RWPE1 (cell line): Measurements from ENCODE around the gene MGME1.

Source experiments
- CTCF ChIA-PET: fragments of 350-600 bp; sonication (Branson Sonifier 250); formaldehyde crosslinking; extraction: SDS; loops from one replicate; lab custom pipeline; 2021; lab: Yijun Ruan, JAX
- POLR2A ChIA-PET: fragments of 400-600 bp; formaldehyde crosslinking; extraction: SDS; loops from one replicate; lab custom pipeline; 2020; ENCODE audit warnings: antibody characterized with exemption; ENCODE audit not compliant: low non-redundant PET; lab: Yijun Ruan, JAX
- DNase-seq: peaks from one replicate; pipeline ENCODE4 v3.0.0; 2012; ENCODE audit warnings: low spot score
- H3K27ac ChIP-seq: fragments of 450-650 bp; 2 replicates; pipeline ENCODE4 v1.5.1; 2017
- CTCF ChIP-seq: fragments of 450-650 bp; conservative IDR thresholded peaks from 2 replicates; pipeline ENCODE4 v1.5.1; 2017; ENCODE audit warnings: low read depth, mild to moderate bottlenecking

MGME1 gene

DNA sequence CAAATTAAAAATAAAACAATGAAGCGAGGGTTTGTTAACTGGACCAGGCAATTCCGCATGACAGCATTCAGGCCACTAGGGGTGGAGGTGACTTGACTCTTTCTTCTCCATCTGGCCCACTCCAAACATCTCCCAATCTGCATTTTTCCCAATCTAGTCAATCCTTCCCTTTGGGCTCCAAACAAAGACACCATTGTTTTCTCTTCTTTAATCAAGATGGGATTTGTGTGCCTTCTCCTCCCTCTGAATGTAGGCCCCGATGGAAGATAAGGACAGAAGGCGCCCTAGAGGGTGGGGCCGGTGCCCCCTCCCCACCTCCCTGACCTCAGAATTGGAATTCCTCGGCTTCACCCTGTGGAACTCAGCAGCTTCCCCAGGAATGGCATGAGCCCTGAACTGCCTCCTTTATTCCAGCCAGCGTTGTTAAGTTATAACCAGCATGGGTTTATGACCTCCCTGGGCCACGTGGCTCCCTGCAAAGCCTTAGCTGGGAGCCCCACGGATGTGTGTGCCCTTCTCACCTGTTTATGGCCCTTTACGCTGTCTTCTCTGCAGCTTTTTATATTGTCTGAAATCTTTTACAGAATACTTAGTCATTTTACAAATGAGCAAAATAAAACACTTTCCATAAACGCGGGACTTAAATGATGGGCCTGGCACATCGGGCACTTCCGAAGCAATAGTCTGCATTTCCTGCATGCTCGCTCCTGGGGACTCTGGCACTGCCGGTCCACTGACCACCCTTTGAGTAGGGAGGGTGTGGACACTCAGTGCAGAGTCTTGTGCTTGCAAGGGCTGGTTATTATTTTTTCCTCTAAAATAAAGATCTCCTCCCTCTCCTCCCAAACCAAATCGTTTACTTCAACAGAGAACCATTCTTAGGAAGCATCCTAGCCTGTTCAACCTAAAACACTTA lies 64.4 kb downstream of the MGME1 start:
- ChIA-PET POLR2A (no interaction called here), CTCF (interaction anchor here (0.7 to 1.0 kb wide), 2 partner anchors 9 to 55 kb away, joined by 3 read pairs; no protein-coding TSS in a partner anchor)
- H3K27ac ChIP-seq = no peak overlapping the region
- no peak for DNase-seq
- no peak for TF ChIP-seq CTCF

DNA sequence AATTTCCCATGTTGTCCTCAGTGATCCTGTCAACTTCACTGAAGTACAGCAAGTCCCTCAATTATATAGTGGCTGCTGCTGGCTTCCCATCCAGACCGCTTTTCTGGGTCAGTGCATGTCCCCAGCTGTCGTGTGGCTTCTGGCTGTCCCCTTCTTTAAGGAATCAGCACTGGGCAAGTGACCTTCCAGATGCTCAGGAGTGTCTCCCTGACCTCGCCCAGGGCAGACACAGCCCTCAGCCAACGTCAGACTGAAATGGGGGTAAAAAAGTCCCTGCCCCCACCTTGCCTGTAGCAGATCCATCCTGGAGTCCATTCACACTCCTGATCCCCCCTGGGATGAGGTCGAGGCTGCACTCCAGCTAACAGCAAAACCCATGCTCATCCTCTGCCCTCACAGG lies 65.2 kb downstream of the MGME1 start:
- no peak for DNase-seq
- POLR2A ChIA-PET = no interaction called here
- CTCF ChIA-PET = no interaction called here
- no peak overlapping the region for H3K27ac ChIP-seq
- TF ChIP-seq CTCF = no peak

DNA sequence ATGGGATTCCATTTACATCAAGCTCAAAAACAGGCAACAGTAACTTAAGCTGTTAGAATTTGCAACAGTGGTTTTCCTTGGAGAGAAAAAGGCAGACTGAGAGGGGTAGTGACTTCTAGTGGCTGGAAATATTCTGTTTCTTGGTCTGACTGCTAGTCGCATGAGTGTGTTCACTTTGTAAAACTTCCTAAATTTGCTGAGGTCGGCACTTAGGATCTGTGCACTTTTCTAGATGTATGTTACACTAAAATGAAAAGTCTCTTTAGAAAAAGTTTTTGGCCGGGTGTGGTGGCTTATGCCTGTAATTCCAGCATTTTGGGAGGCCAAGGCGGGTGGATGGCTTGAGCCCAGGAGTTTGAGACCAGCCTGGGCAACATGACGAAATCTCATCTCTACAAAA lies 70.2 kb downstream of the MGME1 start:
- no peak for DNase-seq
- ChIA-PET POLR2A (no interaction called here), CTCF (no interaction called here)
- TF ChIP-seq CTCF = no peak
- H3K27ac ChIP-seq = no peak overlapping the region
